GM08714 (cell line): Measurements from ENCODE around the gene OR4F15.

Experiments
- H3K4me3 ChIP-seq: fragments of 200-500 bp; sonication (Bioruptor generic); 2 replicates; pipeline ENCODE4 v1.5.1; 2014; ENCODE audit warnings: mild to moderate bottlenecking, low read length, inconsistent platforms
- ZNF274 ChIP-seq: IDR thresholded peaks from 2 replicates; pipeline ENCODE4 v1.6.1; 2012; ENCODE audit warnings: mild to moderate bottlenecking, low read depth, low read length

OR4F15 gene

DNA sequence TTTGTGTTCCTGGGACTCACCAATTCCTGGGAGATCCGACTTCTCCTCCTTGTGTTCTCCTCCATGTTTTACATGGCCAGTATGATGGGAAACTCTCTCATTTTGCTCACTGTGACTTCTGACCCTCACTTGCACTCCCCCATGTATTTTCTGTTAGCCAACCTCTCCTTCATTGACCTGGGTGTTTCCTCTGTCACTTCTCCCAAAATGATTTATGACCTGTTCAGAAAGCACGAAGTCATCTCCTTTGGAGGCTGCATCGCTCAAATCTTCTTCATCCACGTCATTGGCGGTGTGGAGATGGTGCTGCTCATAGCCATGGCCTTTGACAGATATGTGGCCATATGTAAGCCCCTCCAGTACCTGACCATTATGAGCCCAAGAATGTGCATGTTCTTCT lies 16.8 kb downstream of the OR4F15 start:
- no peak for TF ChIP-seq ZNF274
- H3K4me3 ChIP-seq = no peak overlapping the region

DNA sequence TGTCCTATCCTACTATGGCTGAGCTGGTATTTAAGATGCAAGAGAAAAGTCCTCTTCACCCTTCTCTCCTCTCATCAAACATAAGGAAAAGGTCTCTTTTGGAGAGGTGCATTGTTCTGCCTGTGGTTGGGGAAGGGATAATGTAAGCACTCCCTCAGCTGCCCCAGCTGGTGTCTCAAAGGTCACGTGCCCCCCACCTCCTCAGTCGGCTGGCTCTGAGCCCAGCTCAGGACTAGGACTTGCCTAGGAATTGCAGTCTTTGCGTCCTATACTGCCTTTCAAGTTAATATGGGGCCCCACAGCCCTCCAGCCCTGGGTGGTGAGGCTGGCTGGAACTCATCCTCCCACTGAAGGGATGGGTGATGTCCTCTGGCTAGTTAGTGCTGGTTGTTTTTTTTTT lies 29.7 kb downstream of the OR4F15 start:
- no peak for TF ChIP-seq ZNF274
- H3K4me3 ChIP-seq = no peak overlapping the region

- no peak overlapping the region for H3K4me3 ChIP-seq
- no peak for TF ChIP-seq ZNF274
These were observed 32.9 kb downstream of the OR4F15 start for GRCh38 chr15:101844916-101845315.

- TF ChIP-seq ZNF274 = no peak
- no peak overlapping the region for H3K4me3 ChIP-seq
These were observed 40.4 kb downstream of the OR4F15 start for GRCh38 chr15:101852356-101852755.
